ENCODE results near the gene EP400.
A peak's percentile ranks its signal among the peaks of the same experiment; 100 is the strongest.

The EP400 gene, protein sequence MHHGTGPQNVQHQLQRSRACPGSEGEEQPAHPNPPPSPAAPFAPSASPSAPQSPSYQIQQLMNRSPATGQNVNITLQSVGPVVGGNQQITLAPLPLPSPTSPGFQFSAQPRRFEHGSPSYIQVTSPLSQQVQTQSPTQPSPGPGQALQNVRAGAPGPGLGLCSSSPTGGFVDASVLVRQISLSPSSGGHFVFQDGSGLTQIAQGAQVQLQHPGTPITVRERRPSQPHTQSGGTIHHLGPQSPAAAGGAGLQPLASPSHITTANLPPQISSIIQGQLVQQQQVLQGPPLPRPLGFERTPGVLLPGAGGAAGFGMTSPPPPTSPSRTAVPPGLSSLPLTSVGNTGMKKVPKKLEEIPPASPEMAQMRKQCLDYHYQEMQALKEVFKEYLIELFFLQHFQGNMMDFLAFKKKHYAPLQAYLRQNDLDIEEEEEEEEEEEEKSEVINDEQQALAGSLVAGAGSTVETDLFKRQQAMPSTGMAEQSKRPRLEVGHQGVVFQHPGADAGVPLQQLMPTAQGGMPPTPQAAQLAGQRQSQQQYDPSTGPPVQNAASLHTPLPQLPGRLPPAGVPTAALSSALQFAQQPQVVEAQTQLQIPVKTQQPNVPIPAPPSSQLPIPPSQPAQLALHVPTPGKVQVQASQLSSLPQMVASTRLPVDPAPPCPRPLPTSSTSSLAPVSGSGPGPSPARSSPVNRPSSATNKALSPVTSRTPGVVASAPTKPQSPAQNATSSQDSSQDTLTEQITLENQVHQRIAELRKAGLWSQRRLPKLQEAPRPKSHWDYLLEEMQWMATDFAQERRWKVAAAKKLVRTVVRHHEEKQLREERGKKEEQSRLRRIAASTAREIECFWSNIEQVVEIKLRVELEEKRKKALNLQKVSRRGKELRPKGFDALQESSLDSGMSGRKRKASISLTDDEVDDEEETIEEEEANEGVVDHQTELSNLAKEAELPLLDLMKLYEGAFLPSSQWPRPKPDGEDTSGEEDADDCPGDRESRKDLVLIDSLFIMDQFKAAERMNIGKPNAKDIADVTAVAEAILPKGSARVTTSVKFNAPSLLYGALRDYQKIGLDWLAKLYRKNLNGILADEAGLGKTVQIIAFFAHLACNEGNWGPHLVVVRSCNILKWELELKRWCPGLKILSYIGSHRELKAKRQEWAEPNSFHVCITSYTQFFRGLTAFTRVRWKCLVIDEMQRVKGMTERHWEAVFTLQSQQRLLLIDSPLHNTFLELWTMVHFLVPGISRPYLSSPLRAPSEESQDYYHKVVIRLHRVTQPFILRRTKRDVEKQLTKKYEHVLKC (N-terminal part only)

GRCh38 chr12:131949431-131950181, at the start of gene EP400:
EP400 (plus strand) TSS chr12:131949942; CDS start chr12:131960620, 10,678 bp downstream.
- Histone ChIP-seq H3K27ac (ENCODE audit: low read depth, low read length) (peak within 1 kb of the TSS; percentile 63), H3K27me3 (ENCODE audit: low read length) (no peaks in the 10 kb centered on the region), H4K20me1 (ENCODE audit: low read depth, low read length) (no peaks in the 10 kb centered on the region), H3K4me2 (ENCODE audit: low read depth, low read length, poor library complexity, severe bottlenecking) (peak within 1 kb of the TSS; percentile 79), H3F3A (ENCODE audit: insufficient read depth) (peaks cover 13% of the 10 kb centered on the region; the same call in 1 of the 2 replicates), H3K9ac (ENCODE audit: low read length) (peak within 1 kb of the TSS; percentile 98), H3K79me2 (ENCODE audit: insufficient read depth, low read length) (peaks cover 43% of the 10 kb centered on the region), H2AFZ (ENCODE audit: low read depth, low read length, severe bottlenecking) (peak within 1 kb of the TSS; percentile 85), H3K4me3 (ENCODE audit: insufficient read depth, low read length, poor library complexity, severe bottlenecking) (peak within 1 kb of the TSS; percentile 80), H3K9me2 (replicated peaks; ENCODE audit: insufficient read depth, low read length) (no peaks in the 10 kb centered on the region), H3K36me3 (ENCODE audit: low read length) (no peaks in the 10 kb centered on the region), H3K9me3 (ENCODE audit: insufficient read depth, low read length) (no peaks in the 10 kb centered on the region)
- TF ChIP-seq, protein P1, sequence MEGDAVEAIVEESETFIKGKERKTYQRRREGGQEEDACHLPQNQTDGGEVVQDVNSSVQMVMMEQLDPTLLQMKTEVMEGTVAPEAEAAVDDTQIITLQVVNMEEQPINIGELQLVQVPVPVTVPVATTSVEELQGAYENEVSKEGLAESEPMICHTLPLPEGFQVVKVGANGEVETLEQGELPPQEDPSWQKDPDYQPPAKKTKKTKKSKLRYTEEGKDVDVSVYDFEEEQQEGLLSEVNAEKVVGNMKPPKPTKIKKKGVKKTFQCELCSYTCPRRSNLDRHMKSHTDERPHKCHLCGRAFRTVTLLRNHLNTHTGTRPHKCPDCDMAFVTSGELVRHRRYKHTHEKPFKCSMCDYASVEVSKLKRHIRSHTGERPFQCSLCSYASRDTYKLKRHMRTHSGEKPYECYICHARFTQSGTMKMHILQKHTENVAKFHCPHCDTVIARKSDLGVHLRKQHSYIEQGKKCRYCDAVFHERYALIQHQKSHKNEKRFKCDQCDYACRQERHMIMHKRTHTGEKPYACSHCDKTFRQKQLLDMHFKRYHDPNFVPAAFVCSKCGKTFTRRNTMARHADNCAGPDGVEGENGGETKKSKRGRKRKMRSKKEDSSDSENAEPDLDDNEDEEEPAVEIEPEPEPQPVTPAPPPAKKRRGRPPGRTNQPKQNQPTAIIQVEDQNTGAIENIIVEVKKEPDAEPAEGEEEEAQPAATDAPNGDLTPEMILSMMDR (IDR thresholded peaks at IDR 0.05; ENCODE audit: insufficient read depth, low read length, poor library complexity, severe bottlenecking) = peak; percentile 59
- no peak for TF ChIP-seq EZH2phosphoT487 (conservative IDR thresholded peaks at IDR 0.05; ENCODE audit: low read length)

GRCh38 chr12:131900397-131900796, 49.3 kb upstream of the EP400 start:
- Histone ChIP-seq H3K4me2 (ENCODE audit: low read depth, low read length, poor library complexity, severe bottlenecking) (no peak overlapping the region), H3K27ac (ENCODE audit: low read depth, low read length) (no peak overlapping the region), H4K20me1 (ENCODE audit: low read depth, low read length) (no peaks in the 10 kb centered on the region)

More at GRCh38 chr12:131900397-131900796, 49.3 kb upstream of the EP400 start:
- Histone ChIP-seq H3K9me2 (replicated peaks; ENCODE audit: insufficient read depth, low read length) (no peaks in the 10 kb centered on the region), H3K27me3 (ENCODE audit: low read length) (no peaks in the 10 kb centered on the region), H3K9me3 (ENCODE audit: insufficient read depth, low read length) (no peaks in the 10 kb centered on the region), H2AFZ (ENCODE audit: low read depth, low read length, severe bottlenecking) (no peak overlapping the region), H3F3A (ENCODE audit: insufficient read depth) (no peaks in the 10 kb centered on the region), H3K9ac (ENCODE audit: low read length) (no peak overlapping the region), H3K79me2 (ENCODE audit: insufficient read depth, low read length) (no peaks in the 10 kb centered on the region), H3K4me3 (ENCODE audit: insufficient read depth, low read length, poor library complexity, severe bottlenecking) (no peak overlapping the region), H3K36me3 (ENCODE audit: low read length) (no peaks in the 10 kb centered on the region)
- TF ChIP-seq, protein P1 (IDR thresholded peaks at IDR 0.05; ENCODE audit: insufficient read depth, low read length, poor library complexity, severe bottlenecking) = no peak
- no peak for TF ChIP-seq EZH2phosphoT487 (conservative IDR thresholded peaks at IDR 0.05; ENCODE audit: low read length)
